Stomach (tissue), 4 donors: ENCODE data around the gene CDK9.

Experiments
- CTCF ChIP-seq, 7 experiments: fragments of 450-650 bp in 4 of 7; fragments of 200-600 bp in 3 of 7; sonication (generic) in 3 of 7; IDR thresholded peaks; one replicate each; pipeline ENCODE4 v1.5.1; 2016 to 2019; ENCODE audit warnings: antibody characterized with exemption in 7 of 7, control low read depth in 2 of 7, mild to moderate bottlenecking in 1 of 7
- EP300 ChIP-seq: sonication (generic); formaldehyde crosslinking; IDR thresholded peaks from one replicate; pipeline ENCODE4 v1.6.1; 2017; ENCODE audit warnings: antibody characterized with exemption
- POLR2A ChIP-seq, 4 donors: fragments of 450-650 bp; IDR thresholded peaks; one replicate each; pipeline ENCODE4 v1.6.1; 2016; ENCODE audit warnings: antibody characterized with exemption in 4 of 4, control low read depth in 2 of 4, mild to moderate bottlenecking in 1 of 4, moderate library complexity in 1 of 4

GRCh38 chr9:127756233-127756632 is 29.6 kb upstream of the CDK9 start:
- TF ChIP-seq CTCF (IDR thresholded peaks at IDR 0.05) (no peak), POLR2A (IDR thresholded peaks at IDR 0.05) (no peak), EP300 (no peak)
